ENCODE data around the gene SMYD5. TPM values are rescaled to one million over a fixed set of nuclear protein-coding genes. Genes with fewer than 3 reads are reported as not detected.
"Not testable (repeated sequence)": the region's sequence is repeated elsewhere in the genome, so short reads cannot be mapped to it uniquely, and the experiment has no call there.

Gene SMYD5
- total RNA-seq, 1 donor from 2014 or later: 56.7 TPM

DNA sequence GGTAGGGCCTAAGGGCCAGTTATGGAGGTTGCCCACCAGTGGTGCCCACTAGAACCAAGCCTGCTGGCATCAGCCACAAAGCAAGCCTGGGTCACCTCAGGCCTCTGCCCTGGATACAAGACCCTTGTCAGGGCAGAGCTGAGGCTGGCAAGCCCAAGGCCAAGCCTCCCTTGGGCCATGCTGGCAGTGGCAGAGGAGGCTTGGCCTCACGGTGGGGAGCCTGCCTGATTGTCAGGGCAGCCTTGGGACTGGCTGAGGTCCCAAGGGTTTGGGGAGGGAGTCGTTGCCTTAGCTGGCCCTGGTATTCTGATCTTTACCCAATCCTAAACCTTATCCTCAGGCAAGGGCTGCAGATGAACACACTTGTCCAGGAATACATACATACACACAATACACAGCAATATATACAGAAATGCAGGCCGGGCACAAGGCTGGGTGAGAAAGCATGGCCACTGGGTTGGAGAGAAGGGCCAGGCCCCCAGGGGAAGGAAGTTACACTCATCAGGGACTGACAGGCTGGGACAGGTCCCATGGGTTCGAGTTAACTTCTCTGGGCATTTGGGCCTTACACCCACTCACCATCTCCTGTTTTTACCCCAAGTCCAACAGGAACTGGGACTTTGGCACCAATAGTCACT, 41.1 kb downstream of the SMYD5 start:
- H3K36me3 Mint-ChIP-seq (ENCODE audit: low read depth): peaks cover 43% of the 10 kb centered on the region
- H3K4me1 Mint-ChIP-seq: no peaks in the 10 kb centered on the region
- DNase-seq: no peak
- no peaks in the 10 kb centered on the region for H3K9me3 Mint-ChIP-seq
- no peaks in the 10 kb centered on the region for H3K27me3 Mint-ChIP-seq
- H3K4me3 Mint-ChIP-seq: no peak overlapping the region
- H3K27ac Mint-ChIP-seq: no peak overlapping the region
- intact Hi-C loops (cut with micrococcal nuclease): no loop called here

GRCh38 chr2:73255907-73256617, 42.0 kb downstream of the SMYD5 start:
- no peaks in the 10 kb centered on the region for H3K27me3 Mint-ChIP-seq
- H3K4me3 Mint-ChIP-seq: no peak overlapping the region
- H3K4me1 Mint-ChIP-seq: no peaks in the 10 kb centered on the region
- H3K9me3 Mint-ChIP-seq: no peaks in the 10 kb centered on the region
- DNase-seq: no peak
- H3K36me3 Mint-ChIP-seq (ENCODE audit: low read depth): peaks cover 35% of the 10 kb centered on the region
- no peak overlapping the region for H3K27ac Mint-ChIP-seq
- intact Hi-C loops (cut with micrococcal nuclease): no loop called here

- Mint-ChIP-seq H3K36me3 (ENCODE audit: low read depth) (peaks cover 34% of the 10 kb centered on the region), H3K9me3 (no peaks in the 10 kb centered on the region), H3K27me3 (no peaks in the 10 kb centered on the region), H3K4me1 (no peaks in the 10 kb centered on the region), H3K27ac (no peak overlapping the region), H3K4me3 (no peak overlapping the region)
- intact Hi-C loops (cut with micrococcal nuclease): no loop called here
- no peak for DNase-seq
Observed at GRCh38 chr2:73256618-73256922, 42.5 kb downstream of the SMYD5 start.

- Mint-ChIP-seq H3K27ac (no peak overlapping the region), H3K36me3 (ENCODE audit: low read depth) (peaks cover 33% of the 10 kb centered on the region), H3K9me3 (no peaks in the 10 kb centered on the region), H3K4me3 (no peak overlapping the region), H3K4me1 (no peaks in the 10 kb centered on the region), H3K27me3 (no peaks in the 10 kb centered on the region)
- DNase-seq: no peak
- intact Hi-C loops (cut with micrococcal nuclease): no loop called here
Observed at GRCh38 chr2:73257021-73257420, 43.0 kb downstream of the SMYD5 start.

DNA sequence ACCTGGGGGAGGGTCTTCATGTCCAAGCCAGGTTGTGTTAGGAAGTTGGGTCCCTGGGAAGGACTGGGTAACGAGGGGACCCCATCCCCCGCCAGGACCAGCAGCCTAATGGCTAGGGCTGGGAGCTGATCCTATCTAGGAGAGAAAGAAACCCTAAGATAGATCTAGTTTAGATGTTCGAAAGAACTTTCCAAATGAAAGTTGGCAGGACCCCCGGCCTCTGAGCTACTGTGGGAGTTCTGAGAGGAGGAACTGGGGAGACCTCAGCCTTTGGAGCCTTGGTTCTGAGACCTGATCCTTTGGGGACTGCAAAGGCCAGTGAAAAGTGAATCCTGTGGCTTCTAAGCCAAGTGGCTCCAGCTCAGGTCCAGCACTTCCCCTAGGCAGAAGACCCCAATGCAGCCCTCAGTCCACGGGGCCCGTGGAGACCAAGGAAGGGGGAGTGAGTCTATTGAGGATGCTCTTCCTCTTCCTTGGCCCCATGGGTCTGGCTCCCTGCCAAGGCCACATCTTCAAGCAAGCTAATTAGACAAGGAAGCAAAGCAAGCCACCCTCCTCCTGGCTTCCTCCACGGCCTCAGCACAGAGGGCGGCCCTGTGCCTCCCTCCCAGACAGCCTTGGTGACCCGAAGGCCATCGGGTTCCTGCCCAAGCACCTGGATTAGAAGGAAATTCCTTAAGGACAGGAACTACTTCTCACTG, 43.5 kb downstream of the SMYD5 start:
- no peak for DNase-seq
- Mint-ChIP-seq H3K4me3 (no peak overlapping the region), H3K9me3 (no peaks in the 10 kb centered on the region), H3K27me3 (no peaks in the 10 kb centered on the region), H3K36me3 (ENCODE audit: low read depth) (peaks cover 28% of the 10 kb centered on the region), H3K27ac (no peak overlapping the region), H3K4me1 (no peaks in the 10 kb centered on the region)
- intact Hi-C loops (cut with micrococcal nuclease): no loop called here

DNA sequence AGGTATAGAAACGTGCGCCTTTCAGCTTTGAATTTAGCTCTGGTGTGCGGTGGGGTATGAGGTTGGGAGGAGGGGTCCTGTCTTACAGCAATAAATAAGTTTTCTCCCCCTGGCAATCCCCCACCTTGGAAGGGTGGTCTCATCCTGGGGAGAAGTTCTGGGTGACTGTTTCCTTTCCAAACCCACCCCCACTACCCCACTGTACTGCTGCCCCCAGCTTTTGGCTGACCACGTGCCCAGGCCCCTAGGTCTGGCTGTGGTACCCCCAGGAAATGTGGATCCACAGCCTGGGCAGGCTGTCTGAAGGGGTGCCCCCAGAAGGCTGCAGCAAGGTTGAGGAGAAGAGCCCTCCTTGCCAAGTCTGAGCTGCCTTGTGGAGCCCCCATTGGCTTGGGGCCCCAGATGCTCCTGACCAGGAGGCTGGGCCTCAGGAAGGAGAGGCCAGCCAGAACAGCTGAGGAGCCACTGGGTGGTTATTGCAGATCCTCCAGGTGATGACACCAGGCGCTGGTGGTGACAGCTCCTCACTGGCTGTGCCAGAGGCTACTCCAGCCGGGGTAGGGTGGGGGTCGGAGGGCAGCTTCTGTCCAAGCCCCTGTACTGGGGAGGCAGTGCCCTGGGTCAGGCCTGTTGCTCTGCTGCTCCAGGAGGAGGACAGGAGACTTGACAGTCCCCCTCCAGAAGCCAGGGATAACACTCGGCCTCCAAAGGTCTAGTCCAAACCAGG, 44.3 kb downstream of the SMYD5 start:
- Mint-ChIP-seq H3K4me1 (no peaks in the 10 kb centered on the region), H3K36me3 (ENCODE audit: low read depth) (peaks cover 23% of the 10 kb centered on the region), H3K9me3 (no peaks in the 10 kb centered on the region), H3K27ac (no peak overlapping the region), H3K27me3 (no peaks in the 10 kb centered on the region), H3K4me3 (no peak overlapping the region)
- intact Hi-C loops (cut with micrococcal nuclease): no loop called here
- DNase-seq: no peak

- intact Hi-C loops (cut with micrococcal nuclease): no loop called here
- H3K27me3 Mint-ChIP-seq: no peaks in the 10 kb centered on the region
- no peak for DNase-seq
- H3K4me1 Mint-ChIP-seq: no peaks in the 10 kb centered on the region
- H3K9me3 Mint-ChIP-seq: no peaks in the 10 kb centered on the region
- no peak overlapping the region for H3K27ac Mint-ChIP-seq
- H3K4me3 Mint-ChIP-seq: no peak overlapping the region
- peaks cover 22% of the 10 kb centered on the region for H3K36me3 Mint-ChIP-seq (ENCODE audit: low read depth)
Observed at GRCh38 chr2:73258913-73259215, 44.8 kb downstream of the SMYD5 start.

- Mint-ChIP-seq H3K9me3 (no peaks in the 10 kb centered on the region), H3K36me3 (ENCODE audit: low read depth) (peaks cover 23% of the 10 kb centered on the region), H3K27ac (no peak overlapping the region), H3K27me3 (no peaks in the 10 kb centered on the region), H3K4me1 (no peaks in the 10 kb centered on the region), H3K4me3 (no peak overlapping the region)
- no peak for DNase-seq
- intact Hi-C loops (cut with micrococcal nuclease): no loop called here
Observed at GRCh38 chr2:73259276-73259675, 45.2 kb downstream of the SMYD5 start.

GRCh38 chr2:73259704-73260337, 45.8 kb downstream of the SMYD5 start:
- Mint-ChIP-seq H3K9me3 (no peaks in the 10 kb centered on the region), H3K27ac (no peak overlapping the region), H3K27me3 (no peaks in the 10 kb centered on the region), H3K4me3 (no peak overlapping the region), H3K4me1 (no peaks in the 10 kb centered on the region), H3K36me3 (ENCODE audit: low read depth) (peaks cover 21% of the 10 kb centered on the region)
- intact Hi-C loops (cut with micrococcal nuclease): no loop called here
- no peak for DNase-seq

DNA sequence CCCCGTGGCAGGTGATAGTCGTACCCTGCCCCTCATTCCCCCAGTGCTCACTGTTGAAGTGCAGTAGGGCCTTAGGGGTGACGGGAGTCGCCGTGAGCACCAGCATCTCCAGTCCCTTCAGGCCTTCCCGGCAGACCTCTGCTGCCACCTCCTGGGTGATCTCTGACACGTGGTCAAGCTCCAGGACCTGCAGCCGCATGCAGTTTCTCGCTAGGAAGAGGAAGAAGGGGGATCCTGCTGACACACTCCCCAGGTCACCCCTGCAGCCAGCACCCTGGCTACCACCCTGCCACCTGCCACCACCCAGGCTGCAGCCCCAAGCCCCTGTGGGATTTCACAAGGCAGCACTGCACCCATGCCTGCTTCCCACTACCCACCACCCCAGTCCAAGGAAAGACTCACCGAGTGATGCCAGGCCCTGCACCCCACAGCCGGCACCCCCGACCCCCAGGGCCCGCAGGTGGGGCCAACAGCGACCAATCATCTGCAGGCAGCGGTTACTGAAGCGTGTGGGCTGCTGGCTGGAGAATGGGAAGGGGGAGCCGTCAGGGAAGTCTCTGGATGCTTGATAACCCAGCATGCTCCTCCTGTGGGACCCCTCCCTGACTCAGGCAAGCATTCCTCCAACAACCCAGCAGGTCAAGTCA, 46.4 kb downstream of the SMYD5 start:
- H3K4me1 Mint-ChIP-seq: no peaks in the 10 kb centered on the region
- no peak overlapping the region for H3K27ac Mint-ChIP-seq
- peaks cover 19% of the 10 kb centered on the region for H3K36me3 Mint-ChIP-seq (ENCODE audit: low read depth)
- H3K27me3 Mint-ChIP-seq: no peaks in the 10 kb centered on the region
- no peaks in the 10 kb centered on the region for H3K9me3 Mint-ChIP-seq
- H3K4me3 Mint-ChIP-seq: no peak overlapping the region
- intact Hi-C loops (cut with micrococcal nuclease): no loop called here
- DNase-seq: no peak

- H3K9me3 Mint-ChIP-seq: no peaks in the 10 kb centered on the region
Observed at GRCh38 chr2:73262108-73262651, 48.1 kb downstream of the SMYD5 start.

GRCh38 chr2:73262691-73263429, 48.8 kb downstream of the SMYD5 start:
- H3K9me3 Mint-ChIP-seq; H3K27ac Mint-ChIP-seq; H3K4me1 Mint-ChIP-seq; DNase-seq; intact Hi-C loops (cut with micrococcal nuclease); H3K27me3 Mint-ChIP-seq; H3K4me3 Mint-ChIP-seq: not testable (repeated sequence)
- peaks cover 21% of the 10 kb centered on the region for H3K36me3 Mint-ChIP-seq (ENCODE audit: low read depth)

More at GRCh38 chr2:73262108-73262651, 48.1 kb downstream of the SMYD5 start:
- peaks cover 21% of the 10 kb centered on the region for H3K36me3 Mint-ChIP-seq (ENCODE audit: low read depth)
- peaks cover 3% of the 10 kb centered on the region for H3K4me1 Mint-ChIP-seq
- no peak overlapping the region for H3K4me3 Mint-ChIP-seq
- no peak for DNase-seq
- no peak overlapping the region for H3K27ac Mint-ChIP-seq
- H3K27me3 Mint-ChIP-seq: no peaks in the 10 kb centered on the region
- intact Hi-C loops (cut with micrococcal nuclease): no loop called here
